Measurements from ENCODE around the gene AP1S3.
"Not testable (repeated sequence)": the region's sequence is repeated elsewhere in the genome, so short reads cannot be mapped to it uniquely, and the experiment has no call there.

Gene AP1S3

GRCh38 chr2:223801736-223802135 lies 35.6 kb downstream of the AP1S3 start:
- H3K9me3 ChIP-seq: no peaks in the 10 kb centered on the region; the same call in 1 of the 2 replicates
- H3K27me3 ChIP-seq: no peaks in the 10 kb centered on the region
- no peak for DNase-seq
- no peaks in the 10 kb centered on the region for H3K4me1 ChIP-seq
- no peak overlapping the region for H3K4me3 ChIP-seq (ENCODE audit: low read depth, low read length)
- TF ChIP-seq CTCF (IDR thresholded peaks at IDR 0.05; ENCODE audit: low read depth, low read length): no peak
- H3K36me3 ChIP-seq: no peaks in the 10 kb centered on the region

DNA sequence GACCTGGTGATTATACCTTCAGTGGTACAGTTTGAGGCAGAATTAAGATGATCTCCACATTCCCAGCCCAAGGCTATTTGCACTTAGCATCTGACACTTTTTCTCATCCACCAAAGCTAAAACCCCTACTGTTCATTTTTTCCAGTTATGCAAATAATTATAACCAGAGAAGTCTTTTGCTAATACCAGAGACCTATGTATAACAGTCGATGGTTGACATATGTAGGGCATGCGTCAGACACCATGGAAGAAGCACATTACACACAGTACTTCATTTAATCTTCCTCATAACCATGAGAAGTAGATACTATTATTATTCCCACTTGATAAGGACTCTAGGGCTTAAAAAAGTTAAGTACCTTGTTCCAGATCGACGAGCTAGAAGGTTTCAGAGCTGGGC lies 36.5 kb downstream of the AP1S3 start:
- DNase-seq: no peak
- Histone ChIP-seq H3K36me3 (no peaks in the 10 kb centered on the region), H3K4me1 (no peaks in the 10 kb centered on the region), H3K27me3 (no peaks in the 10 kb centered on the region), H3K4me3 (ENCODE audit: low read depth, low read length) (no peak overlapping the region), H3K9me3 (no peaks in the 10 kb centered on the region; the same call in 1 of the 2 replicates)
- TF ChIP-seq CTCF (IDR thresholded peaks at IDR 0.05; ENCODE audit: low read depth, low read length): no peak

DNA sequence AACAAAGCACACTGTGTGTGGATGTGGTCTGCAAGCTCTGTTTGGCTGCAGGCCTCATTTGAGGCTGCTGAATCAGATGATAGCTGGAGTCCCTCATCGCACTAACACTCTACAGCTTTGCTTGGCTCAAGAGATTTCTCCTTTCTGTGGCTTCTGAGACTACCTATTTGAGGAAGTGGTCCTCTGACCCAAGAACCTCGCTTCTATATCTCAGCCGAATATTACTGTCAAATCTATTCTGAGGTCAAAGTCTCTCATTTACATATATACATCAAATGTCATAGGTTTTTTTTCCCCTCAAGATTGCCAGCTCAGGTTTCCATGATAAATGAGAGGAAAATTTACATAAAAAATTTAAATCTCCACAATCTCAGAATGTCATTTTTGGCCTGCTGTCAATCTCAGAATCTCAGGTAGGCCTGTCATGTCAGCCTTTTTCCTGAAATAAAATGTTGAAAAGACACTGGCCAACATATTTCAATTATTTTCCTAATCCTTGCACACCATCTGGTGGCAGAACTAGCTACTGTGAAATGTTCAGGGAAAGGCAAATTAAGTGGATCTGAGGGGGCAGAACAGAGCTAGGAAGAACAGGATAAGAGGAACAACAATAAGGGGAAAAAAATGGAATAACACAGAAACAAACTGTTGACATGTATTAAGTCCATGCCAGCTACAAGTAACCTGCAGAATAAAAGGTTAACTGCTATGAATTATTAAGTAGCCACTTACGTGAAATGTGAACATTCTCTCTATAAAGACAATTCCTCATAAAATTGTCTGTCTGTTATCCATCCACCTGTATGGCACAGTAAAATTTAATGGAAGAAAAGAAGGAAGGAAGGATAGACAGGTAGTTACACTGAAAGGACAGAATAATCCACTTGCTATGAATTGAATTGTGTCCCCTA lies 39.3 kb downstream of the AP1S3 start:
- DNase-seq: peak; percentile 23

DNA sequence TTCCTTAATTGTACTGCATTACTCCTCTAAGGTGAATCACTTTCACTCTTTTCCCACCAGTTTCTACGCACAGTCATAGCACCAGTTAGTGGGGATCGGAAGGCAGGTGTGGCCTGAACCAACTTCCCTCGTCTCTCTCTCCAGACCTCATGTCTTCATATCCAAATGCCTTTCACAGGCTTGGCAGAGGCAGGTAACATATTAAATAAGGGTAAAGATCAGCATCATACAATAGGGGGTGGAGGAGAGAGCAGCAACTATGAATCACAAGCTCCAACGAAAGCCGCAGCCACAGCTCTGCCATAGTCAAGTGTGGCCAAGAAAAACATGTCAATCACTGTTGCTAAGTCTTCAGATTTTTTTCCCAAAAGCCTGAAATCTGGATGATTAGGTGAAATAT lies 40.3 kb downstream of the AP1S3 start:
- no peak overlapping the region for H3K4me3 ChIP-seq (ENCODE audit: low read depth, low read length)
- no peak for DNase-seq
- no peak for TF ChIP-seq CTCF (IDR thresholded peaks at IDR 0.05; ENCODE audit: low read depth, low read length)
- no peaks in the 10 kb centered on the region; the same call in 1 of the 2 replicates for H3K9me3 ChIP-seq
- H3K4me1 ChIP-seq: no peaks in the 10 kb centered on the region
- no peaks in the 10 kb centered on the region for H3K36me3 ChIP-seq
- H3K27me3 ChIP-seq: no peaks in the 10 kb centered on the region

More for the DNA sequence above, 39.3 kb downstream of the AP1S3 start:
- TF ChIP-seq CTCF (IDR thresholded peaks at IDR 0.05; ENCODE audit: low read depth, low read length): peak; percentile 78
- Histone ChIP-seq H3K4me1 (no peaks in the 10 kb centered on the region), H3K4me3 (ENCODE audit: low read depth, low read length) (no peak overlapping the region), H3K9me3 (no peaks in the 10 kb centered on the region; the same call in 1 of the 2 replicates), H3K27me3 (no peaks in the 10 kb centered on the region), H3K36me3 (no peaks in the 10 kb centered on the region)

DNA sequence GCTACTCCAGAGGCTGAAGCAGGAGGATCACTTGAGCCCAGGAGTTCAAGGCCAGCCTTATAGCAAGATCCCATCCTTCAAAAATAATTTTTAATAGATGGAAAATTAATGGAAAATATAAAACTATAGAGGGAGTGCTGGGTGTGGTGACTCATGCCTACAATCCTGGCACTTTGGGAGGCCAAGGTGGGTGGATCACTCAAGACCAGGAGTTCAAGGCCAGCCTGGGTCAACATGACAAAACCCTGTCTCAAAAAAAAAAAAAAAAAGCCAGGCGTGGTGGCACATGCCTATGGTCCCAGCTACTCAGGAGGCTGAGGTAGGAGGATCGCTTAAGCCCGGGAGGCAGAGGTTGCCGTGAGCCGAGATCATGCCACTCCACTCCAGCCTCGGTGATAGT lies 48.0 kb downstream of the AP1S3 start:
- Histone ChIP-seq H3K4me3 (ENCODE audit: low read depth, low read length) (no peak overlapping the region), H3K4me1 (no peaks in the 10 kb centered on the region), H3K27me3 (no peaks in the 10 kb centered on the region), H3K9me3 (no peaks in the 10 kb centered on the region), H3K36me3 (no peaks in the 10 kb centered on the region)
- DNase-seq: no peak
- no peak for TF ChIP-seq CTCF (IDR thresholded peaks at IDR 0.05; ENCODE audit: low read depth, low read length)

DNA sequence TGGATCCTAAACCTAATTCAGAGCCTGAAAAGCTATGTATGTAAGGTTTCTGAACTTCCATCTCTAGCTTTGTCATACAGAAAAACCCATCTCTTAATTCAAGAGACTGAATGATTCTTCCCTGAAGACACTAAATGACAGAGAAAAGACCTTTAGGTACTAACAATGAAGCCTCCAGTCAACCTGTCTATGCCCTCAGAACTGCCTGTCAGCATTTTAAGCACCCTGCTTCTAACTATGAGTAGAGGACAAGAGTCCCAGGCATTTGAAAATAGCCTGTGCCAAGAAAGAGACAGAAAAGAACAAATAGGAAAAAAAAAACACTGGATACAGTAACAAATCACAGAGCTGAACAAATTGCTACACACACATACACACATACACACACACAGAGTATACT lies 48.6 kb downstream of the AP1S3 start:
- DNase-seq: no peak
- no peaks in the 10 kb centered on the region for H3K36me3 ChIP-seq
- no peak for TF ChIP-seq CTCF (IDR thresholded peaks at IDR 0.05; ENCODE audit: low read depth, low read length)
- no peaks in the 10 kb centered on the region for H3K4me1 ChIP-seq
- H3K4me3 ChIP-seq (ENCODE audit: low read depth, low read length): no peak overlapping the region
- H3K9me3 ChIP-seq: no peaks in the 10 kb centered on the region
- H3K27me3 ChIP-seq: no peaks in the 10 kb centered on the region

GRCh38 chr2:223788106-223788505 lies 49.3 kb downstream of the AP1S3 start:
- DNase-seq; H3K27me3 ChIP-seq; H3K4me1 ChIP-seq; H3K4me3 ChIP-seq (ENCODE audit: low read depth, low read length); H3K9me3 ChIP-seq; H3K36me3 ChIP-seq: not testable (repeated sequence)
